NB4 (cell line): Measurements from ENCODE around the gene NAALADL2.
"Not testable (repeated sequence)": the region's sequence is repeated elsewhere in the genome, so short reads cannot be mapped to it uniquely, and the experiment has no call there.

Experiments used
- DNase-seq: peaks from one replicate; pipeline ENCODE4 v3.0.0; 2010; ENCODE audit warnings: low read depth
- H3K4me3 ChIP-seq: one replicate; pipeline ENCODE4 v1.5.1; 2011; ENCODE audit warnings: mild to moderate bottlenecking, low read depth, low read length, moderate library complexity
- CTCF ChIP-seq: IDR thresholded peaks from one replicate; pipeline ENCODE4 v1.5.1; 2012; ENCODE audit warnings: low read depth, low read length
- MAX ChIP-seq: IDR thresholded peaks from 2 replicates; pipeline ENCODE4 v1.6.1; 2011; ENCODE audit warnings: low read depth, low read length
- MYC ChIP-seq: IDR thresholded peaks from 2 replicates; pipeline ENCODE4 v1.6.1; 2011; ENCODE audit warnings: low read depth, low read length
- POLR2A ChIP-seq: IDR thresholded peaks from 2 replicates; pipeline ENCODE4 v1.6.1; 2011; ENCODE audit warnings: mild to moderate bottlenecking; ENCODE audit not compliant: insufficient read length; ENCODE audit errors: extremely low read depth

The NAALADL2 gene

GRCh38 chr3:175355801-175356335 lies 496.7 kb downstream of the NAALADL2 start:
- DNase-seq, result no peak
- TF ChIP-seq MYC, result no peak
- no peak for TF ChIP-seq MAX
- no peak for TF ChIP-seq CTCF
- TF ChIP-seq POLR2A, result no peak
- no peak overlapping the region for H3K4me3 ChIP-seq

- H3K4me3 ChIP-seq, result no peak overlapping the region
- DNase-seq, result no peak
- no peak for TF ChIP-seq POLR2A
These were observed 497.8 kb downstream of the NAALADL2 start for GRCh38 chr3:175356899-175357324.

GRCh38 chr3:175357758-175358157 lies 498.6 kb downstream of the NAALADL2 start:
- H3K4me3 ChIP-seq, result no peak overlapping the region
- TF ChIP-seq MYC, result no peak
- no peak for TF ChIP-seq MAX
- no peak for TF ChIP-seq CTCF
- TF ChIP-seq POLR2A, result no peak
- no peak for DNase-seq

- DNase-seq, result no peak
- H3K4me3 ChIP-seq, result no peak overlapping the region
- no peak for TF ChIP-seq MYC
- no peak for TF ChIP-seq CTCF
- TF ChIP-seq MAX, result no peak
- TF ChIP-seq POLR2A, result no peak
These were observed 499.8 kb downstream of the NAALADL2 start for GRCh38 chr3:175358935-175359334.

- H3K4me3 ChIP-seq, DNase-seq: not testable (repeated sequence)
These were observed 511.3 kb downstream of the NAALADL2 start for GRCh38 chr3:175370426-175370825.

- H3K4me3 ChIP-seq, DNase-seq: not testable (repeated sequence)
These were observed 512.1 kb downstream of the NAALADL2 start for GRCh38 chr3:175371187-175371586.

GRCh38 chr3:175374705-175375104 lies 515.6 kb downstream of the NAALADL2 start:
- no peak for DNase-seq
- TF ChIP-seq MAX, result no peak

GRCh38 chr3:175378348-175378747 lies 519.2 kb downstream of the NAALADL2 start:
- no peak overlapping the region for H3K4me3 ChIP-seq
- no peak for TF ChIP-seq MYC
- TF ChIP-seq MAX, result no peak
- no peak for TF ChIP-seq CTCF
- no peak for TF ChIP-seq POLR2A
- DNase-seq, result no peak

More at GRCh38 chr3:175374705-175375104, 515.6 kb downstream of the NAALADL2 start:
- no peak overlapping the region for H3K4me3 ChIP-seq
